ENCODE data around the gene NETO1.

DNA sequence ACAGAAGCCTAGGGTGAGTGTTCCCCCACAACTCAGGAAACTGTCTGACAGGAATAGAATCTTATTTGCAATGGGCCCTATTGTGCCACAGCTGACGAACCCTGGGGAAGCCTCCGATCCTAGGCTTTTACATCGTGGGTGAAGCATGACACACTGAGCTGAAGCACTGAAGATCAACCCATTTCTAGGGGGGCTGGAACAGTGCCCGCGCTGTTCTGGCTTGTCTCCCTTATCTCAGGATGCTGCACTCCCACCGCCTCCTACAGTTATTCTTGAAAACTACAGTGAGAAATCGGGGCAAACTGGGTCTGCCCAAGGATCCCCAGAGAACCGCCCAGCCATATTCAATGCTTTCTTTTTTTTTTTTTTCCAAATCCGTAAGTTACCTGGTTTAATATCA is 41.1 kb downstream of the NETO1 start:
- TF ChIP-seq, protein P1, sequence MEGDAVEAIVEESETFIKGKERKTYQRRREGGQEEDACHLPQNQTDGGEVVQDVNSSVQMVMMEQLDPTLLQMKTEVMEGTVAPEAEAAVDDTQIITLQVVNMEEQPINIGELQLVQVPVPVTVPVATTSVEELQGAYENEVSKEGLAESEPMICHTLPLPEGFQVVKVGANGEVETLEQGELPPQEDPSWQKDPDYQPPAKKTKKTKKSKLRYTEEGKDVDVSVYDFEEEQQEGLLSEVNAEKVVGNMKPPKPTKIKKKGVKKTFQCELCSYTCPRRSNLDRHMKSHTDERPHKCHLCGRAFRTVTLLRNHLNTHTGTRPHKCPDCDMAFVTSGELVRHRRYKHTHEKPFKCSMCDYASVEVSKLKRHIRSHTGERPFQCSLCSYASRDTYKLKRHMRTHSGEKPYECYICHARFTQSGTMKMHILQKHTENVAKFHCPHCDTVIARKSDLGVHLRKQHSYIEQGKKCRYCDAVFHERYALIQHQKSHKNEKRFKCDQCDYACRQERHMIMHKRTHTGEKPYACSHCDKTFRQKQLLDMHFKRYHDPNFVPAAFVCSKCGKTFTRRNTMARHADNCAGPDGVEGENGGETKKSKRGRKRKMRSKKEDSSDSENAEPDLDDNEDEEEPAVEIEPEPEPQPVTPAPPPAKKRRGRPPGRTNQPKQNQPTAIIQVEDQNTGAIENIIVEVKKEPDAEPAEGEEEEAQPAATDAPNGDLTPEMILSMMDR (conservative IDR thresholded peaks at IDR 0.05; ENCODE audit: low read depth, low read length) = no peak
- TF ChIP-seq EZH2phosphoT487 (IDR thresholded peaks at IDR 0.05; ENCODE audit: borderline replicate concordance, low read length) (no peak), EZH2 (IDR thresholded peaks at IDR 0.05; ENCODE audit: low read length, unreplicated experiment) (no peak)

Data from PC-3 (cell line).